GM23248 (cell line): ENCODE measurements around the gene VSTM1.

Source experiments
- EZH2 ChIP-seq: fragments of 200-600 bp; sonication (generic); IDR thresholded peaks from 2 replicates; pipeline ENCODE4 v1.6.1; 2018; ENCODE audit warnings: antibody characterized with exemption, mild to moderate bottlenecking; ENCODE audit not compliant: insufficient read depth, poor library complexity, severe bottlenecking
- EZH2phosphoT487 ChIP-seq: fragments of 200-600 bp; sonication (generic); IDR thresholded peaks from 2 replicates; pipeline ENCODE4 v1.6.1; 2018; ENCODE audit warnings: antibody characterized with exemption, moderate library complexity, mild to moderate bottlenecking, low read depth; ENCODE audit not compliant: insufficient read depth

- TF ChIP-seq EZH2phosphoT487 (no peak), EZH2 (no peak)
These were observed 35.6 kb upstream of the VSTM1 start for GRCh38 chr19:54099190-54099902.
